B cell (primary cell): ENCODE results near the gene ATAD3A. TPM values are rescaled to one million over a fixed set of nuclear protein-coding genes. Genes with fewer than 3 reads are reported as not detected.
"Not testable (repeated sequence)": the region's sequence is repeated elsewhere in the genome, so short reads cannot be mapped to it uniquely, and the experiment has no call there.

Source experiments
- ATAC-seq: fragments of 200-7000 bp; cut with Tn5 transposase; one replicate; pipeline ENCODE4 v1.10.0; 2021; ENCODE audit warnings: low read depth, mild to moderate bottlenecking, moderate number of reproducible peaks, moderate library complexity
- CTCF ChIA-PET: fragments of 350-600 bp; sonication (Branson Sonifier 250); formaldehyde crosslinking; loops from one replicate; lab custom pipeline; 2021; ENCODE audit warnings: antibody characterized with exemption, inconsistent platforms; lab: Charles Lee
- POLR2A ChIA-PET: fragments of 350-600 bp; sonication (Branson Sonifier 250); formaldehyde crosslinking; loops from one replicate; lab custom pipeline; 2021; ENCODE audit warnings: antibody characterized with exemption; lab: Charles Lee
- DNase-seq: peaks from one replicate; pipeline ENCODE4 v3.0.0; 2013
- H2AFZ ChIP-seq: 2 replicates; pipeline ENCODE4 v1.6.1; 2012; ENCODE audit warnings: mild to moderate bottlenecking, low read depth, low read length; ENCODE audit not compliant: insufficient read depth, poor library complexity, severe bottlenecking
- H3K27ac ChIP-seq, 2 donors: 1 replicate in 1 of 2; 2 replicates in 1 of 2; pipeline ENCODE4 v1.5.1; 2012 to 2013; ENCODE audit warnings: low read length in 2 of 2, mild to moderate bottlenecking in 2 of 2, moderate library complexity in 1 of 2
- H3K27me3 ChIP-seq, 4 experiments: fragments of 200-600 bp in 1 of 4; sonication (generic) in 1 of 4; replicated peaks in 1 of 4; 1 replicate in 2 of 4; 2 replicates in 2 of 4; pipeline versions ENCODE4 v1.6.1 to v1.7.0; 2013 to 2016; ENCODE audit warnings: low read length in 3 of 4, mild to moderate bottlenecking in 2 of 4, mixed read lengths in 1 of 4, moderate library complexity in 1 of 4; ENCODE audit not compliant: insufficient read depth in 4 of 4, control insufficient read depth in 3 of 4; ENCODE audit errors: control extremely low read depth in 1 of 4
- H3K36me3 ChIP-seq, 2 experiments: replicated peaks in 1 of 2; 1 replicate in 1 of 2; 2 replicates in 1 of 2; pipeline versions ENCODE4 v1.6.1 to v1.7.1; 2013; ENCODE audit warnings: low read length in 1 of 2; ENCODE audit not compliant: insufficient read depth in 2 of 2, control insufficient read depth in 1 of 2; ENCODE audit errors: control extremely low read depth in 1 of 2, extremely low read depth in 1 of 2
- H3K4me1 ChIP-seq, 2 donors: fragments of 200-600 bp in 1 of 2; sonication (generic) in 1 of 2; 1 replicate in 1 of 2; 2 replicates in 1 of 2; pipeline versions ENCODE4 v1.5.1 to v1.6.1; 2013 to 2017; ENCODE audit warnings: low read length in 2 of 2; ENCODE audit not compliant: control insufficient read depth in 2 of 2, insufficient read depth in 2 of 2
- H3K4me2 ChIP-seq: replicated peaks from 2 replicates; pipeline ENCODE3; 2012; ENCODE audit warnings: mild to moderate bottlenecking, low read depth, low read length; ENCODE audit not compliant: poor library complexity, severe bottlenecking
- H3K4me3 ChIP-seq, 5 experiments: fragments of 200-600 bp in 1 of 5; sonication (generic) in 1 of 5; 1 replicate in 3 of 5; 2 replicates in 2 of 5; pipeline versions ENCODE4 v1.5.1 to v1.7.0; 2011 to 2016; ENCODE audit warnings: low read length in 4 of 5, mild to moderate bottlenecking in 4 of 5, low read depth in 2 of 5, control low read depth in 1 of 5, moderate library complexity in 1 of 5; ENCODE audit not compliant: insufficient read depth in 1 of 5; ENCODE audit errors: control extremely low read depth in 1 of 5, extremely low read depth in 1 of 5
- H3K79me2 ChIP-seq: fragments of 200-600 bp; sonication (generic); one replicate; pipeline ENCODE4 v1.6.0; 2016; ENCODE audit warnings: low read length; ENCODE audit not compliant: control insufficient read depth, insufficient read depth
- H3K9ac ChIP-seq: fragments of 200-600 bp; sonication (generic); 2 replicates; pipeline ENCODE4 v1.6.1; 2017; ENCODE audit warnings: mild to moderate bottlenecking, low read length, moderate library complexity
- H3K9me3 ChIP-seq, 3 donors: one replicate each; pipeline versions ENCODE4 v1.6.1 to v1.7.1; 2013; ENCODE audit warnings: low read length in 2 of 3; ENCODE audit not compliant: control insufficient read depth in 2 of 3, insufficient read depth in 1 of 3; ENCODE audit errors: control extremely low read depth in 1 of 3
- H4K20me1 ChIP-seq: 2 replicates; pipeline ENCODE4 v1.6.0; 2012; ENCODE audit warnings: mild to moderate bottlenecking, low read length; ENCODE audit not compliant: insufficient read depth, control insufficient read depth, poor library complexity, severe bottlenecking
- H3K27ac Mint-ChIP-seq: one replicate; pipeline ENCODE4 v1.8.0; 2021; ENCODE audit warnings: mixed read lengths
- H3K27me3 Mint-ChIP-seq: one replicate; pipeline ENCODE4 v1.8.0; 2021; ENCODE audit warnings: mixed read lengths
- H3K4me1 Mint-ChIP-seq: one replicate; pipeline ENCODE4 v1.8.0; 2021; ENCODE audit warnings: mixed read lengths
- H3K4me3 Mint-ChIP-seq: one replicate; pipeline ENCODE4 v1.8.0; 2021; ENCODE audit warnings: mixed read lengths
- H3K9me3 Mint-ChIP-seq: one replicate; pipeline ENCODE4 v1.8.0; 2022; ENCODE audit warnings: mixed read lengths; ENCODE audit not compliant: insufficient read depth
- CTCF ChIP-seq: fragments of 200-600 bp; IDR thresholded peaks from one replicate; pipeline ENCODE4 v1.8.0; 2022; ENCODE audit warnings: antibody characterized with exemption, mild to moderate bottlenecking
- EZH2 ChIP-seq: IDR thresholded peaks from 2 replicates; pipeline ENCODE4 v1.6.1; 2012; ENCODE audit warnings: borderline replicate concordance, low read depth, mild to moderate bottlenecking, moderate library complexity, low read length; ENCODE audit not compliant: insufficient read depth, poor library complexity, severe bottlenecking
- WGBS: methylation state at CpG from one replicate; pipeline ENCODE4 v1.1.5; 2013; ENCODE audit warnings: missing lambda C conversion rate; ENCODE audit not compliant: insufficient coverage; 5-methylcytosine and 5-hydroxymethylcytosine counted together
- intact Hi-C: fragments of 100-400 bp; cut with micrococcal nuclease; formaldehyde crosslinking; loops from one replicate; pipeline ENCODE4 v1.10.0; 2022
- polyA plus RNA-seq: library from polyadenylated mRNA; depleted of rRNA; stranded (reverse); fragments of >200 nt; gene quantifications from 2 replicates; pipeline ENCODE4 v1.2.3, GENCODE V29; 2012
- total RNA-seq, 2 donors: library from RNA; stranded (reverse); fragments of 120-200 nt in 1 of 2; gene quantifications; 1 replicate in 1 of 2; 2 replicates in 1 of 2; pipeline versions ENCODE4 v1.2.3 to v1.2.4, GENCODE V29; 2013 to 2022

Gene ATAD3A
- total and polyA plus RNA-seq, 2 donors (not counting 1 experiment from before 2014, with no cell fraction given): 17.5 to 17.8 TPM

GRCh38 chr1:1483714-1484113 lies 28.2 kb upstream of the ATAD3A start:
- Histone ChIP-seq H3K79me2 (peaks cover 10% of the 10 kb centered on the region), H3K9ac (no peak overlapping the region), H3K4me2 (no peak overlapping the region), H3K4me1 (no peaks in the 10 kb centered on the region), H3K27ac (no peak overlapping the region), H4K20me1 (peaks cover 5% of the 10 kb centered on the region), H3K36me3 (peaks cover 0 to 34% of the 10 kb centered on the region in 2 experiments), H3K27me3 (no peaks in the 10 kb centered on the region), H3K4me3 (no peak overlapping the region), H3K9me3 (no peaks in the 10 kb centered on the region), H2AFZ (no peak overlapping the region)
- no peak for ATAC-seq
- no peak overlapping the region for H3K4me3 Mint-ChIP-seq
- no peaks in the 10 kb centered on the region for H3K9me3 Mint-ChIP-seq
- no peaks in the 10 kb centered on the region for H3K4me1 Mint-ChIP-seq
- intact Hi-C loops: no loop called here
- 94% methylated on average over 16 of the region's 16 CpGs for WGBS
- no peak for TF ChIP-seq EZH2
- no peak for TF ChIP-seq CTCF
- no peak for DNase-seq
- no peaks in the 10 kb centered on the region for H3K27me3 Mint-ChIP-seq
- CTCF ChIA-PET: no interaction called here
- no peak overlapping the region for H3K27ac Mint-ChIP-seq
- POLR2A ChIA-PET: no interaction called here

GRCh38 chr1:1484976-1485750 lies 26.8 kb upstream of the ATAD3A start:
- H3K36me3 ChIP-seq: peaks cover 0 to 33% of the 10 kb centered on the region in 2 experiments
- H2AFZ ChIP-seq, ATAC-seq, H3K27ac ChIP-seq, H3K4me1 ChIP-seq, H4K20me1 ChIP-seq, intact Hi-C loops, POLR2A ChIA-PET, H3K27me3 ChIP-seq, H3K27me3 Mint-ChIP-seq, H3K4me3 ChIP-seq, H3K4me2 ChIP-seq, H3K4me1 Mint-ChIP-seq, H3K9me3 Mint-ChIP-seq, H3K9ac ChIP-seq, H3K27ac Mint-ChIP-seq, DNase-seq, H3K9me3 ChIP-seq, CTCF ChIA-PET, H3K4me3 Mint-ChIP-seq, H3K79me2 ChIP-seq: not testable (repeated sequence)
- 98% methylated on average over 18 of the region's 46 CpGs for WGBS

- H3K9me3 ChIP-seq, CTCF ChIA-PET, H3K27me3 ChIP-seq, POLR2A ChIA-PET, H3K4me2 ChIP-seq, H3K4me3 ChIP-seq, H3K9me3 Mint-ChIP-seq, H3K4me3 Mint-ChIP-seq, intact Hi-C loops, H3K27ac Mint-ChIP-seq, H3K27ac ChIP-seq, H3K4me1 Mint-ChIP-seq, DNase-seq, H3K4me1 ChIP-seq, H3K9ac ChIP-seq, H2AFZ ChIP-seq, H3K79me2 ChIP-seq, H4K20me1 ChIP-seq, H3K27me3 Mint-ChIP-seq, ATAC-seq: not testable (repeated sequence)
- peaks cover 1 to 35% of the 10 kb centered on the region in 2 experiments for H3K36me3 ChIP-seq
- 98% methylated on average over 24 of the region's 31 CpGs for WGBS
These were observed 26.1 kb upstream of the ATAD3A start for GRCh38 chr1:1485755-1486317.
